WTC11 (cell line): ENCODE data around the gene THBS3.
A peak's percentile ranks its signal among the peaks of the same experiment; 100 is the strongest.

Experiments
- CREB1 ChIP-seq: sonication (generic); formaldehyde crosslinking; IDR thresholded peaks from 2 replicates; pipeline ENCODE4 v1.8.0; 2023; ENCODE audit warnings: mild to moderate bottlenecking, missing genetic modification reagents
- ESRRA ChIP-seq: sonication (generic); formaldehyde crosslinking; IDR thresholded peaks from 2 replicates; pipeline ENCODE4 v1.8.1; 2022; ENCODE audit warnings: mild to moderate bottlenecking, missing genetic modification reagents, borderline replicate concordance
- TP53 ChIP-seq: sonication (generic); formaldehyde crosslinking; IDR thresholded peaks from 2 replicates; pipeline ENCODE4 v1.8.1; 2023; ENCODE audit warnings: mild to moderate bottlenecking, missing genetic modification reagents
- TF ChIP-seq, protein P1 (sequence below): fragments of 200-600 bp; IDR thresholded peaks from 2 replicates; pipeline ENCODE4 v1.8.0; 2022; ENCODE audit warnings: antibody characterized with exemption
- TF ChIP-seq, protein P2 (sequence below): sonication (generic); formaldehyde crosslinking; IDR thresholded peaks from 2 replicates; pipeline ENCODE4 v1.8.1; 2022; ENCODE audit warnings: low read depth, mild to moderate bottlenecking, moderate library complexity, missing genetic modification reagents, borderline replicate concordance
- TF ChIP-seq, protein P3 (sequence below): sonication (generic); formaldehyde crosslinking; IDR thresholded peaks from 2 replicates; pipeline ENCODE4 v1.8.1; 2022; ENCODE audit warnings: mild to moderate bottlenecking, missing genetic modification reagents, moderate library complexity, borderline replicate concordance
- TF ChIP-seq, protein P4 (sequence below): fragments of 250-450 bp; sonication (Bioruptor Pico); IDR thresholded peaks from 2 replicates; pipeline ENCODE4 v1.8.0; 2021; ENCODE audit warnings: mild to moderate bottlenecking
- TF ChIP-seq, protein P5 (sequence below): sonication (generic); formaldehyde crosslinking; IDR thresholded peaks from 2 replicates; pipeline ENCODE4 v1.8.0; 2022; ENCODE audit warnings: mild to moderate bottlenecking, missing genetic modification reagents
- TF ChIP-seq, protein P6 (sequence below): sonication (generic); formaldehyde crosslinking; IDR thresholded peaks from 2 replicates; pipeline ENCODE4 v1.8.1; 2023; ENCODE audit warnings: mild to moderate bottlenecking, missing genetic modification reagents
- TF ChIP-seq, protein P7 (sequence below): sonication (generic); formaldehyde crosslinking; IDR thresholded peaks from 2 replicates; pipeline ENCODE4 v1.8.1; 2023; ENCODE audit warnings: mild to moderate bottlenecking, missing genetic modification reagents, borderline replicate concordance

DNA sequence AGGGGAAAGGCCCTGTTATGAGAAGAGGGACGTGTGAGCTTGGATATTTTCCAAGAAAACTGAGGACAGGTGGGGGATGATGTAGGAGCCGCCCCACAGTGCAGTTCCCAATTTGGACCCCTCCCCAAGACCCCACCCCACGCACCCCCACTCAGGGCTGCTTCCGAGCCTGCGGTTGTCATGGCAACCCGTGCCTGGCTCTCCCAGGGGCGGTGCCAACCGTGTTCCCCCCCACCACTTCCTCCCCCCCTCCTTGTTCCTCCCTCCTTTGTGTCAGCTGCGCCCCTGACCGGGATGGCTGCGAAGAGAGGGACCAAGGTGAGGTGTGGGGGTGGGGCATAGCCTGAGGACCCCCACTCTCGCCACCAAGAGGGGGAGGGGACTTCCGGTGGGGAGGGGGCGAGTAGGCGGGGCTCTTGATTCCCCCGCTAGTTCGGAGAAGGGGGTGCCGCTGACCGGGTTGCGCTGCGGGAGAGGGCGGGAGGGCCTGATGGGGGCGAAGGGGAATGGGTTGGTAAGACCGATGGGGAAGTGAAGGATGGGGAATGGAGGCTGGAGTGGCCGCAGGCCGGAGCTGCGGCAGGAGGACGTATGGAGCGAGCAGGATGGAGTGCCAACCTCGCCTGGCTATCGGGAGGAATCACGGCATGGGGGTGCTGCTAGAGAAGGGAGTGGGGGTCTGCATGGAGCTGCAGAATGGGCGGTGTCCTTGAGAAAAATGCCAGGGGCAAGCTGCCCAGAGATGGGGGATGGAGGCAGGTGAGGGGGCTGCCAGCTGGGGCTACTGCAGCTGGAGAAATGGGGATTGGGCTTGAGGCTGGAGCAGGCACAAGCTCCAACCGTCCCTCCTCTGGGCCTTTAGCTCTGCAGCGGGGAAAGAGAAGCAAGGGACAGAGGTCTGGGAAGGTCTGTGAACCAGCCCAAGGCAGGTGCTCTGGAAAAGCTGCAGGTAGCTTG lies 33.1 kb downstream of the THBS3 start:
- TF ChIP-seq, protein P1, sequence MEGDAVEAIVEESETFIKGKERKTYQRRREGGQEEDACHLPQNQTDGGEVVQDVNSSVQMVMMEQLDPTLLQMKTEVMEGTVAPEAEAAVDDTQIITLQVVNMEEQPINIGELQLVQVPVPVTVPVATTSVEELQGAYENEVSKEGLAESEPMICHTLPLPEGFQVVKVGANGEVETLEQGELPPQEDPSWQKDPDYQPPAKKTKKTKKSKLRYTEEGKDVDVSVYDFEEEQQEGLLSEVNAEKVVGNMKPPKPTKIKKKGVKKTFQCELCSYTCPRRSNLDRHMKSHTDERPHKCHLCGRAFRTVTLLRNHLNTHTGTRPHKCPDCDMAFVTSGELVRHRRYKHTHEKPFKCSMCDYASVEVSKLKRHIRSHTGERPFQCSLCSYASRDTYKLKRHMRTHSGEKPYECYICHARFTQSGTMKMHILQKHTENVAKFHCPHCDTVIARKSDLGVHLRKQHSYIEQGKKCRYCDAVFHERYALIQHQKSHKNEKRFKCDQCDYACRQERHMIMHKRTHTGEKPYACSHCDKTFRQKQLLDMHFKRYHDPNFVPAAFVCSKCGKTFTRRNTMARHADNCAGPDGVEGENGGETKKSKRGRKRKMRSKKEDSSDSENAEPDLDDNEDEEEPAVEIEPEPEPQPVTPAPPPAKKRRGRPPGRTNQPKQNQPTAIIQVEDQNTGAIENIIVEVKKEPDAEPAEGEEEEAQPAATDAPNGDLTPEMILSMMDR = no peak
- TF ChIP-seq TP53 (CRISPR knock-in tag) = 0 out of 2 replicates have a peak, but pooled peaks have one; percentile 49
- TF ChIP-seq, protein P2, sequence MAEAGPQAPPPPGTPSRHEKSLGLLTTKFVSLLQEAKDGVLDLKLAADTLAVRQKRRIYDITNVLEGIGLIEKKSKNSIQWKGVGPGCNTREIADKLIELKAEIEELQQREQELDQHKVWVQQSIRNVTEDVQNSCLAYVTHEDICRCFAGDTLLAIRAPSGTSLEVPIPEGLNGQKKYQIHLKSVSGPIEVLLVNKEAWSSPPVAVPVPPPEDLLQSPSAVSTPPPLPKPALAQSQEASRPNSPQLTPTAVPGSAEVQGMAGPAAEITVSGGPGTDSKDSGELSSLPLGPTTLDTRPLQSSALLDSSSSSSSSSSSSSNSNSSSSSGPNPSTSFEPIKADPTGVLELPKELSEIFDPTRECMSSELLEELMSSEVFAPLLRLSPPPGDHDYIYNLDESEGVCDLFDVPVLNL = no peak
- TF ChIP-seq, protein P3, sequence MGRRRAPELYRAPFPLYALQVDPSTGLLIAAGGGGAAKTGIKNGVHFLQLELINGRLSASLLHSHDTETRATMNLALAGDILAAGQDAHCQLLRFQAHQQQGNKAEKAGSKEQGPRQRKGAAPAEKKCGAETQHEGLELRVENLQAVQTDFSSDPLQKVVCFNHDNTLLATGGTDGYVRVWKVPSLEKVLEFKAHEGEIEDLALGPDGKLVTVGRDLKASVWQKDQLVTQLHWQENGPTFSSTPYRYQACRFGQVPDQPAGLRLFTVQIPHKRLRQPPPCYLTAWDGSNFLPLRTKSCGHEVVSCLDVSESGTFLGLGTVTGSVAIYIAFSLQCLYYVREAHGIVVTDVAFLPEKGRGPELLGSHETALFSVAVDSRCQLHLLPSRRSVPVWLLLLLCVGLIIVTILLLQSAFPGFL (CRISPR knock-in tag) = no peak
- TF ChIP-seq ESRRA (CRISPR knock-in tag) = no peak
- no peak for TF ChIP-seq CREB1
- TF ChIP-seq, protein P4, sequence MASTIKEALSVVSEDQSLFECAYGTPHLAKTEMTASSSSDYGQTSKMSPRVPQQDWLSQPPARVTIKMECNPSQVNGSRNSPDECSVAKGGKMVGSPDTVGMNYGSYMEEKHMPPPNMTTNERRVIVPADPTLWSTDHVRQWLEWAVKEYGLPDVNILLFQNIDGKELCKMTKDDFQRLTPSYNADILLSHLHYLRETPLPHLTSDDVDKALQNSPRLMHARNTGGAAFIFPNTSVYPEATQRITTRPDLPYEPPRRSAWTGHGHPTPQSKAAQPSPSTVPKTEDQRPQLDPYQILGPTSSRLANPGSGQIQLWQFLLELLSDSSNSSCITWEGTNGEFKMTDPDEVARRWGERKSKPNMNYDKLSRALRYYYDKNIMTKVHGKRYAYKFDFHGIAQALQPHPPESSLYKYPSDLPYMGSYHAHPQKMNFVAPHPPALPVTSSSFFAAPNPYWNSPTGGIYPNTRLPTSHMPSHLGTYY = no peak
- TF ChIP-seq, protein P5, sequence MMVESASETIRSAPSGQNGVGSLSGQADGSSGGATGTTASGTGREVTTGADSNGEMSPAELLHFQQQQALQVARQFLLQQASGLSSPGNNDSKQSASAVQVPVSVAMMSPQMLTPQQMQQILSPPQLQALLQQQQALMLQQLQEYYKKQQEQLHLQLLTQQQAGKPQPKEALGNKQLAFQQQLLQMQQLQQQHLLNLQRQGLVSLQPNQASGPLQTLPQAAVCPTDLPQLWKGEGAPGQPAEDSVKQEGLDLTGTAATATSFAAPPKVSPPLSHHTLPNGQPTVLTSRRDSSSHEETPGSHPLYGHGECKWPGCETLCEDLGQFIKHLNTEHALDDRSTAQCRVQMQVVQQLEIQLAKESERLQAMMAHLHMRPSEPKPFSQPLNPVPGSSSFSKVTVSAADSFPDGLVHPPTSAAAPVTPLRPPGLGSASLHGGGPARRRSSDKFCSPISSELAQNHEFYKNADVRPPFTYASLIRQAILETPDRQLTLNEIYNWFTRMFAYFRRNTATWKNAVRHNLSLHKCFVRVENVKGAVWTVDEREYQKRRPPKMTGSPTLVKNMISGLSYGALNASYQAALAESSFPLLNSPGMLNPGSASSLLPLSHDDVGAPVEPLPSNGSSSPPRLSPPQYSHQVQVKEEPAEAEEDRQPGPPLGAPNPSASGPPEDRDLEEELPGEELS (CRISPR knock-in tag) = no peak
- TF ChIP-seq, protein P6, sequence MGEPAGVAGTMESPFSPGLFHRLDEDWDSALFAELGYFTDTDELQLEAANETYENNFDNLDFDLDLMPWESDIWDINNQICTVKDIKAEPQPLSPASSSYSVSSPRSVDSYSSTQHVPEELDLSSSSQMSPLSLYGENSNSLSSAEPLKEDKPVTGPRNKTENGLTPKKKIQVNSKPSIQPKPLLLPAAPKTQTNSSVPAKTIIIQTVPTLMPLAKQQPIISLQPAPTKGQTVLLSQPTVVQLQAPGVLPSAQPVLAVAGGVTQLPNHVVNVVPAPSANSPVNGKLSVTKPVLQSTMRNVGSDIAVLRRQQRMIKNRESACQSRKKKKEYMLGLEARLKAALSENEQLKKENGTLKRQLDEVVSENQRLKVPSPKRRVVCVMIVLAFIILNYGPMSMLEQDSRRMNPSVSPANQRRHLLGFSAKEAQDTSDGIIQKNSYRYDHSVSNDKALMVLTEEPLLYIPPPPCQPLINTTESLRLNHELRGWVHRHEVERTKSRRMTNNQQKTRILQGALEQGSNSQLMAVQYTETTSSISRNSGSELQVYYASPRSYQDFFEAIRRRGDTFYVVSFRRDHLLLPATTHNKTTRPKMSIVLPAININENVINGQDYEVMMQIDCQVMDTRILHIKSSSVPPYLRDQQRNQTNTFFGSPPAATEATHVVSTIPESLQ (CRISPR knock-in tag) = no peak
- TF ChIP-seq, protein P7, sequence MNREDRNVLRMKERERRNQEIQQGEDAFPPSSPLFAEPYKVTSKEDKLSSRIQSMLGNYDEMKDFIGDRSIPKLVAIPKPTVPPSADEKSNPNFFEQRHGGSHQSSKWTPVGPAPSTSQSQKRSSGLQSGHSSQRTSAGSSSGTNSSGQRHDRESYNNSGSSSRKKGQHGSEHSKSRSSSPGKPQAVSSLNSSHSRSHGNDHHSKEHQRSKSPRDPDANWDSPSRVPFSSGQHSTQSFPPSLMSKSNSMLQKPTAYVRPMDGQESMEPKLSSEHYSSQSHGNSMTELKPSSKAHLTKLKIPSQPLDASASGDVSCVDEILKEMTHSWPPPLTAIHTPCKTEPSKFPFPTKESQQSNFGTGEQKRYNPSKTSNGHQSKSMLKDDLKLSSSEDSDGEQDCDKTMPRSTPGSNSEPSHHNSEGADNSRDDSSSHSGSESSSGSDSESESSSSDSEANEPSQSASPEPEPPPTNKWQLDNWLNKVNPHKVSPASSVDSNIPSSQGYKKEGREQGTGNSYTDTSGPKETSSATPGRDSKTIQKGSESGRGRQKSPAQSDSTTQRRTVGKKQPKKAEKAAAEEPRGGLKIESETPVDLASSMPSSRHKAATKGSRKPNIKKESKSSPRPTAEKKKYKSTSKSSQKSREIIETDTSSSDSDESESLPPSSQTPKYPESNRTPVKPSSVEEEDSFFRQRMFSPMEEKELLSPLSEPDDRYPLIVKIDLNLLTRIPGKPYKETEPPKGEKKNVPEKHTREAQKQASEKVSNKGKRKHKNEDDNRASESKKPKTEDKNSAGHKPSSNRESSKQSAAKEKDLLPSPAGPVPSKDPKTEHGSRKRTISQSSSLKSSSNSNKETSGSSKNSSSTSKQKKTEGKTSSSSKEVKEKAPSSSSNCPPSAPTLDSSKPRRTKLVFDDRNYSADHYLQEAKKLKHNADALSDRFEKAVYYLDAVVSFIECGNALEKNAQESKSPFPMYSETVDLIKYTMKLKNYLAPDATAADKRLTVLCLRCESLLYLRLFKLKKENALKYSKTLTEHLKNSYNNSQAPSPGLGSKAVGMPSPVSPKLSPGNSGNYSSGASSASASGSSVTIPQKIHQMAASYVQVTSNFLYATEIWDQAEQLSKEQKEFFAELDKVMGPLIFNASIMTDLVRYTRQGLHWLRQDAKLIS (CRISPR knock-in tag) = no peak
